Stomach (tissue), 4 donors: Measurements from ENCODE around the gene KRTAP20-4.

Source experiments
- CTCF ChIP-seq, 7 experiments: fragments of 450-650 bp in 4 of 7; fragments of 200-600 bp in 3 of 7; sonication (generic) in 3 of 7; IDR thresholded peaks; one replicate each; pipeline ENCODE4 v1.5.1; 2016 to 2019; ENCODE audit warnings: antibody characterized with exemption in 7 of 7, control low read depth in 2 of 7, mild to moderate bottlenecking in 1 of 7
- EP300 ChIP-seq: sonication (generic); formaldehyde crosslinking; IDR thresholded peaks from one replicate; pipeline ENCODE4 v1.6.1; 2017; ENCODE audit warnings: antibody characterized with exemption
- POLR2A ChIP-seq, 4 donors: fragments of 450-650 bp; IDR thresholded peaks; one replicate each; pipeline ENCODE4 v1.6.1; 2016; ENCODE audit warnings: antibody characterized with exemption in 4 of 4, control low read depth in 2 of 4, mild to moderate bottlenecking in 1 of 4, moderate library complexity in 1 of 4
- POLR2AphosphoS5 ChIP-seq, 3 donors: sonication (generic); formaldehyde crosslinking; IDR thresholded peaks; one replicate each; pipeline ENCODE4 v1.6.1; 2016; ENCODE audit warnings: antibody characterized with exemption in 3 of 3

GRCh38 chr21:30580132-30580531 is 40.3 kb upstream of the KRTAP20-4 start:
- TF ChIP-seq CTCF (IDR thresholded peaks at IDR 0.05) (no peak), POLR2AphosphoS5 (IDR thresholded peaks at IDR 0.05) (no peak), POLR2A (IDR thresholded peaks at IDR 0.05) (no peak), EP300 (no peak)
